NCI-H2196 (cell line): ENCODE results near the gene P3H2.

Experiments
- DNase-seq: peaks from one replicate; lab custom pipeline; 2025; ENCODE audit not compliant: unreplicated experiment; lab: John Stamatoyannopoulos, UW

Gene P3H2

DNA sequence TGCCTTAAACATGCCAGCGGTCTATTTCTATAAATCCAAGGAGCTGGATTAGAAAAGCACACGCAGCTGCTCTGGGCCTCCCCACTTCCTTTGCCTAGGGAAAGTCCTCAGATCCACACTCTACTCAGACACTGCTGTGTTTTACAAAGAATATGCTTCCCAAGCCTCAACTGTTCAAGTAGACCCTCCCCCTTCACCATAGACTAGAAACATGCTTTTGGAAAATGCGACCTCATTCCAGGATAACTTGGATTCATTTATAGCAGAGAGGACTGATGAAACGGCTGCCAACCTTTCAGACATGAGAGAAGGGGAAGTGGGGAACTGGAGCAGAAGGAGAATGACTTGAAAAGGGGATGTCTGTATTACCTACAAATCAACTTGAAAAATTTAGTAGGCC, 64.0 kb downstream of the P3H2 start:
- DNase-seq = no peak

DNA sequence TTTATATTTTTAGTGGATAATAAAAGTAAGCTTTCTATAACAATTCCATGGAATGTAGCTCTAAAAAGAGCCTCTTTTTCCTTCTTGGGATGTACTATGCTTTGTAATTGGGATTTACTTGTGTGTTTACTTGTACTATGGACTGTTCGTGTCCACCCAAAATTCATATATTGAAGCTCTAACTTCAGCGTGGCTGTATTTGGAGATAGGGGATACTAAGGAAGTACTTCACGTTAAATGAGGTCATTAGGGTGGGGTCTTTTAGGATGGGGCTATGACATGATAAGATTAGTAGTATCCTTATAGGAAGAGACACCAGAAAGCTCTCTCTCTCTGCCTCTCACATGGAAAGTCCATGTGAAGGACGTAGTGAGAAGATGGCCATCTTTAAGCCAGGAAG, 64.9 kb downstream of the P3H2 start:
- DNase-seq = no peak

DNA sequence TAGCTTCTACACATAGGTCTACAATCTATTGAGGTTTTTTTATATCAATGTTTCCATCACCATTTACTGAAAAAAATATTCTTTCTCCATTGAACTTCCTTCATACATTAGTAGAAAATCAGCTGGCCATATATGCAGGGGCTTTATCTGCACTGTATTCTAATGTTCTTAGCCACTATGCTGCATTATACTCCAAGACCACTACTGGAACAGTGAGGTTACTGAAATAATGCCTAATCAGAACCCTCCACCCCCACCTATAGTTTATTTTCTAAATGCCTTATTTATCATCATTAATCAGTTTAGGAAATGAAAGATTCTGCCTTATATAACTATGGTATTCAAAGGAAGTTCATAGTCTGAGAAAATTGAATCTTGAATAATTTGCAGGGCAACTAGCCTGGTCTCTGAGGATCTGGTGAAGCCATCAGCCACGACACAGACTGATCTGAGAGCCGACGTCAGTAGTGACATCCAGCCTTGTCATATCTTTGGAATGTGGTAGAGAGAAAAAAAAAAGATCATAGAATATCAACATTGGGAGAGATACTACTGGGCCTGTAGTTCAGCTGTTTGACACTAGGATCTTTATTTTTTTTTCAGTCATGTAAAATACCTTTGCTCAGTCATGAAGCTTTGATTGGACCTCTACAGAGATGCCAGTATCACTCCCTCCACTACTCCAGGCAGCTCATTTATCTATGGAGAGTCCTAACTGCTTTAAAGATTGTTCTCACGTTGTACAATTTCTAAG, 66.6 kb downstream of the P3H2 start:
- DNase-seq = no peak

DNA sequence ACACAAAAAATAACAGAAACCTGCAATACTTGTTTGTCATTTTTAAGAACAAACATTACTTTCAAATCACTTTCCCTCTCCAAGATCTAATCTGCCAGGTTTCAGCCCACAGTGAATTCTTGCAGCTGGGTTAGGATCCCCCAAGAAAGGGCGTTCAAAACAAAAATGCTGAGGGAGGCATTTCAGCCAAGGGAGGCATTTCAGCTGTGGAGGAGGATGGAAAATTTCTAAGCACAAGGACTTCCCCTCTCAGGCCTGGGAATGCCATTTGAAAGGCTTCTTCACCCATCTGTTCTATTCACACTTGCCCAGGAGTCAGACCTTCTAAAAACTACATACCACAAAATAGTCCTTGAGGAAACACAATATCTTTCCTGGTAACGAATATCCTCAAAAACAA, 69.1 kb downstream of the P3H2 start:
- no peak for DNase-seq

DNA sequence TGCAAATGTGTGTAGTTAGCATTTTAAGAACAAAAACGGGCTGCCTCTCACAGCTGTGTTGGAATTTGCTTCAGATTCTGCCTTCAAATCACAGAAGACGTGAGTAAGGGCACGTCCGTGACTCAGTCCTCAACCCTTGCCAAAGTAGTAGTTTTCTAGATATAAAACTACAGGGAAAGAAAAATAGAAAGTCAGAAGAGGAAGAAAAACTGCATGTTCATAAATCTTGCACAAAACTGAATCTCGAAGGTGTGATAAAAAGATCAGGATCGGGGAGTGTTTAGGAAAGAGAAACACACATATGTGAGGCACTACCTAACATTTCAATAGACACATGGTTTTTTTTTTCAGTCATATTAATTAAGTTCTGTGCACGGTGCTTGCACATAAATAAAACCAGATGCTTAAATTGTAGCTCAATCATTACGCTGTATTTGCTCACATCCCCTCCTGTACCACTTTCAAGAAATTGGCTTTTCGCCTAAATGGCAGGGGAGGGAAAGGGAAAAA, 71.7 kb downstream of the P3H2 start:
- no peak for DNase-seq

DNA sequence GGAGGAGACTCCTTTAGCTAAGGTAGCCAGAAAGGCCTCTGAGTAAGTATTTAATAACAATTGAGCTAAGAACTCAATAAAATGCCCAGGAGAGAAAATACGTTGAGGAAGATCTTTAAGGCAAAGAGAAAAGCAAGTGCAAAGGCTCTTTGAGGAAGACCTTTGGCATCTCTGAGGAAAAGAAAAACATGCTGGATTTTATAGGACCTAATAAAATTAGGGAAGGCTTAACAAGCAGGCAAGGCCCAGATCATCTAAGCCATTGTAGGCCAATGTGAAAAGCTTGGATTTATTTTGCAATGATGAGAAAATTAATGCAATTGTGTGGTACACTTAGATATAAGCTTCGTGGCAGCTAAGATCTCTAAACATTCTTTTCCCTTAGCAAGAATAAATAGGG, 75.7 kb downstream of the P3H2 start:
- no peak for DNase-seq

DNA sequence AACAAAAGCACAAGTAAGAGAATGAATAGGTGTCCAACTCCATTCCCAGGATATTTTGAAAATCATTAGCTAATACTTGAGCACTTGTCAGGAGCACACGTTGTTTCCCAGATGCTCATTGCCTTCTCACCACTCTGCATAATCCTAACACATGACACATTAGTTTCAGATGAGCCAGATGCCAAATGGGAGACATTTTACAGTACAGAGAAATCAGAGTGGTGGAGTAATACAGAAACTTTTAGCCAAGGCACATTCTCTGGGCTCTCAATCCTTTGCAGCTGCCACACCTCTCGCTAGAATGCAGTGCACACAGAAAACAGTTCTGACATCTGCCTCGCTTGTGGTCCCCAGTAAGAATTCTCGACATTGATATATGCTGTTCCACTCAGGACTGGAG, 76.6 kb downstream of the P3H2 start:
- no peak for DNase-seq

DNA sequence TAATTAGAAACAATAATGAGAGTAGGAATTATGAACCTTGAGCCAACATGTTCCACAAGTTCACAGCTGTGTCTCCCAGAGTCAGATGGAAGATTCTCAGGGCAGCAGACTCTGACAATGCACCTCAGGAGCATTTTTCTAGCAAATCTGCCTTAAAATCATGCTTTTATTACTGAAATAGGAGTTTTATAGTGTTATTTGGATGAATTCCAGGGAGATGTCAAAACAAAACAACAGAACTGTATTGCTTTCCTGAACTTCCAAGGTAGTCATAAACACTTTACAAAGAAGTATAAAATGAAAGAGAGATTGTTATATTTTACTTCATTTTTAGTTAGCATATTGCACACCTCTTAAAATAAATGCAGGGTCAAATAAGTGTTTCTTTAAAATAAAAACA, 77.0 kb downstream of the P3H2 start:
- no peak for DNase-seq

DNA sequence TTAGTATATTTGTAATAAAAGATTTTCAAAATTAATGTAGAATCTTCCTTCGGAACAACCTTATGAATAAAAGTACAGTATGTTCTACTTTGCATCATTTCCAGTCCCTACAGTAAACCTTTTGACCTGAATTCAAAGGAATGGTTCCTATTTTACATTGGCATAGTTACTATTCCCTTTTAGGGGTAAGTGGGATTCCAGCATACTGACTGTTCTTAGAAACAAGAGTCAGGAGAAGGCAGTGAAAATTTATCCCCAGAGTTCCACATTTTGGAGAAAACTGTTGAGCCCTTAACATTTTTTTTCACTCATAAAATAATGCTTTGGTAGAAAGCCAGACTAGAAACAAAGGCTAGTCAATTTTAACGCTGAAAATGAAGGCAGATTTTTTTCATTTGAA, 78.1 kb downstream of the P3H2 start:
- DNase-seq = no peak

DNA sequence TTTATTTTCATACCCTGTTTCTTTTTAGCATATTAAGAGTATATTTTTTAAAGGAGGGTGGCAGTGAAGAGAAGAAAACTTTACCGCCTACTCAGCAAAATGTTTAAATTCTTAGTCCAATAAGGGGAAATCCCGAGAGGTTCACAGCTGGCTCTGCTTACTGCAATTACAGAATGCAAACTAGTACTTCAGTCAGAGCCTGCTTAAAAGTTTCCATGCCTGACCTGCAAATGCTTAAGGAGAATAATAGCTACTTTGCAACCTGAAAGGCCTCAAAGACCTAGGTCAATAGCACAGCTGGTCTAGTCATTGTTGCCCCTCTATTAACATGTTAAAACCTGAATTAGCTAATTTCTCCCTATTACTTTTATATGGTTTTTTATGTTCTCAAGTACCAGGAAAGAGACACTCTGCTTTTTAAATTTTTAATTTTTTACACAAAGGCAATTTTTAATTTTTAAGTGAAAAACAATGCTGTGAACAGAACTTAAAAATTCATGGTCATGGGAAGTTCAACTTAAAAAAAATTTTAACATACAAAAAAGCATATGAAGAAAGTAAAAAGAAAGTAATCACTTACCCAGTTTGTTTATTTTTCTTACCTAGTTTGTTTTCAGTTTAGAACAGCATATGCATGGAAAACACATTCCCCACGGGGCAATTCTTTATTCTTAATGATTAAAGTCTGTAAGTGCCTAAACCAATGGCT, 79.2 kb downstream of the P3H2 start:
- no peak for DNase-seq

DNA sequence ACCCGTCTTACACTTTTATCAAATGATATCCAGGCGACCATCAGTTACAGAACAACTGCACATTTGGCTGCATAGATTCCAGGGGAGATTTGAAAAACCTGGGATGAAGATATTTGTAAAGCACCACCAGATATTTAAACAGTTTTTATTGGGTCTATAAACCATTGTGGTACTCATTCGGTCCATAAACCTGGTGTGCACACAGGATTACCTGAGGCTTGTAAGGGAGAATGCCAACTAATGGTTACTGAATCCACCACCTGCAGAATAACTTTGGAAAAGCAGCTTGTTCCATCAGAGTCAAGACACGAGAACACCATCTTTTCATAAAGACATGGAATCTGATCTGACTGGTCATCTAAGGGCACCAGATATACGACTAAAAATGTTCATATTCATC, 80.6 kb downstream of the P3H2 start:
- no peak for DNase-seq

DNA sequence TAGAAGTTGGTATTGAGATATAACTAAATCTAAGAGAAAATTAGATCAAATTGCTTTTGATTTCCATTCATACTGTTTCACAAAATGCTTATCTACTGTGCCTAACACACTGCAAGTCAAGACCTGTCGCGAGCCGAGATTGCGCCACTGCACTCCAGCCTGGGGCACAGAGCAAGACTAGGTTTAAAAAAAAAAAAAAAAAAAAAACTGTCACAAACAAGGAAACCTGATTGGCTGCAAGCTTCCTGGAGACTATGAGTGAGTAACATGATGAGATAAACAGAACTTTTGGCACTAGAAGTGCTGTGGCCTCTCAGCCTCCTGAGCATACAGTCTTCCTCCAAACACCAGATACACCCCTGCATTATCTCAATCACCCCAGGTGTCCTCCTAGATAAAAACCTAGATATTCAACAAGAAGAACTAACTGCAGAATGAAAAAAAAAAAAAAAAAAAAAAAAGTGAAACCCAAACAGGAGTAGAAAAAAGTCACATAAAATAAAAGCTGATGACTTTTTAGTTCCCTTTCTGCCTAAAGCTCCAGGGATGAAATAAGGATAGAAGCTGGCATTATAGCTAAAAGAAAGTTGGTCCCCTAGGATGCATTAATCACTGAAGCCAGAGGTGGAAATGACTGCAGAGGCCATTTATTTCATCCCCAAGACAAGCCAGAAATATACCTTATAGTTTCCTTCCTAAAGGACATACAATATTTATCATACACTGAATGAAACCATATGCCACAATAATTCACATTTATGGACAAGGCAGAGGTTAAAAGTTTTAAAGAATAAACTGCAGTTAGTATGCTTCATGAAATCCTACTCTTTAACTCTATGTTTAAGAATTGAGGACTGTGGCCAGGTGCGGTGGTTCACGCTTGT, 82.4 kb downstream of the P3H2 start:
- no peak for DNase-seq

DNA sequence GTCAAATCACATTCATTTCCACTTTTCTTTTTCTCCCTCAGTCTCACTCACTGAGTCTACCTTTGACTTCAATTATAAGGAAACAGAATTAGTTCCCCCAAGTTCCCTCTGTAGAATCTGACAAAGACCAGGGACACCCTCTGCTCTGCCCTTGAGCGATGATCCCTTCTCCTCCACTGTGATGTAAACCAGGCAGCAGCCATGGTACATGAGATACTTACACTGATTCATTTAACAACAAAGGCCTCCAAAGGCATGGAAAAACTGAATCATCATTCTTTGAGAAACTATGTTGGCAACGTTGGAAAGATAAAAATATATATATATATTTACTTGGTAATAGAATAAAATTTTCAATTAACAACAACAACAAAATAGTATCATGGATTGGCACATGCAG, 84.1 kb downstream of the P3H2 start:
- DNase-seq = no peak

DNA sequence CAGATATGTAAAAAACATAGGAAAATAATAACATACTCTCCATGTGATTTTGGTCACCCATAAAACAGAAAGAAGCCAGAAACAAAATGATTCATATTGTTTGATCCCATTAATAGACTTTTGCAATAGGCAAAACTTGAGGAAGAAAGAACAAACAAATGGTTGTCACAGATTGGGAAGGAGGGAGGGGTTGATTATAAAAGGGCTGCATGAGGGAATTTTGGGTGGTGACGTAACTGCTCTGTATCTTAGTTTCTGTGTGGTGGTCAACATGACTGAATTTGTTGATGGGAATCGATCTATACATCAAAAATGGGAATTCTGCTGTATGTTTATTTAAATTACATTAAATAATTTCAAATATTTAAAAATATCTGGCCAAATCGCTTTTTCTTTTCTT, 86.3 kb downstream of the P3H2 start:
- no peak for DNase-seq

DNA sequence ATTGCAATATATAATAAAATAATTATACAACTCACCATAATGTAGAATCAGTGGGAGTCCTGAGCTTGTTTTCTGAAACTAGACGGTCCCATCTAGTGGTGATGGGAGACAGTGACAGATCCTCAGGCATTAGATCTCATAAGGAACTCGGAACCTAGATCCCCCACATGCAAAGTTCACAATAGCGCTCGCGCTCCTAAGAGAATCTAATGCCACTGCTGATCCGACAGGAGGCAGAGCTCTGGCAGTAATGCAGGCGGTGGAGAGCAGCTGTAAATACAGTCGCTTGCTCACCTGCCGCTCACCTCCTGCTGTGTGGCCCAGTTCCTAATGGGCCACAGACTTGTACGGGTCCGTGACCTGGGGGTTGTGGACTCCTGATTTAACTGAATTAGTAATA, 87.8 kb downstream of the P3H2 start:
- no peak for DNase-seq

DNA sequence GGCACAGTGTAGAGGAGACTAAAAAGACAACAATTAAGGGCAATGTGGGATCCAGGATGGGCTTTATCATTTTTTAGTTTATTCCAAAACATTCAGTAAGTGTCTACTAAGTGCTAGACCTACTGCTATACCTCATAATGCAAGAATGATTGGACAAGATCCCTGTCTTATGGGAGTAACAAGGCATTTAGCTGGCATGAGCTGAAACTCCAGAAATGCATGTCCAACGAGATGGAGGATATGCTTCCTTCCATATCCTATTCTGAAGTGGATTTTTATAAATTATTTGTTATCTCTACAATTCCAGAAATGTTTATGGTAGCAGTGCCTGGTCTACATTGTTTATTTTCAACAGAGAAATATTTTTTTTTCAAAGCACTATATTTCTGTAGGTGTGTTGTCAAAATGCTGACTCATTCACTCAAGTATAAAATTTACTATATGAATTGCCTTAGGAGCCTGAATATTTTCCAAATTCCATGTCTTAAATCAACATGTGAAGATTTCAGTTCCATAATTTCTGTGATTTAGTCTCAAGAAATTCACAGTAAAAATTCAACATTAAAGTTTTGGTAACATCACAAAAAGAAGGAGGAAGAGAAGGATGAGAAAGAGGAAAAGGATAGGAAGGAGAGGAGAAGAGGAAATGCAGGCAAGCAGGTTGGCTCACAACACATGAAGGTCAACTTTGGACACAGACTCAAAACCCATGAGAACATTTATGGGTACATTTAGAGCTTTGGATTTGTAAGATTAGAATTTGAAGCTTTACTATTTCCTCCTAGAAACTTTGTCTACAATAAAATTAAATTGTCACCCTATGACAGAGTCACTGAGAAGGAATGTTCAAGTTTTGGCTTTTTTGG, 88.6 kb downstream of the P3H2 start:
- no peak for DNase-seq

DNA sequence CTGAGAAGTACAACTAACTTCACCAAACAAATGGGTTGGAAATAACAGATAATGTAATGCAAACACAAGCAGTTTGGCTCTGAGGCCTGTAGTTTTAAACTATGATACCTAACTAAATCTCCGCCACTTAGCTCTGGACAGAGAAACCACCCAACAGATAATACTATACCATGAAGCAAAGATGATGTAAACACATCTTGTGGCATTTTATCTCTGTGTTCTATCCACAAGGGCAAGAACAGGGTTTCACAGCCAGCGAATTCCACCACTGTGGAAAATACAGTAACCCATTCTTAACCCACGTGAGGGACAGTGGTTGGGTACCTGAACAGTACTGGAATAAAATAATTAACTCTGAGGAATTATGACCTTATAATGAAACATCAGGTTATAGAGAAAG, 93.6 kb downstream of the P3H2 start:
- DNase-seq = no peak

DNA sequence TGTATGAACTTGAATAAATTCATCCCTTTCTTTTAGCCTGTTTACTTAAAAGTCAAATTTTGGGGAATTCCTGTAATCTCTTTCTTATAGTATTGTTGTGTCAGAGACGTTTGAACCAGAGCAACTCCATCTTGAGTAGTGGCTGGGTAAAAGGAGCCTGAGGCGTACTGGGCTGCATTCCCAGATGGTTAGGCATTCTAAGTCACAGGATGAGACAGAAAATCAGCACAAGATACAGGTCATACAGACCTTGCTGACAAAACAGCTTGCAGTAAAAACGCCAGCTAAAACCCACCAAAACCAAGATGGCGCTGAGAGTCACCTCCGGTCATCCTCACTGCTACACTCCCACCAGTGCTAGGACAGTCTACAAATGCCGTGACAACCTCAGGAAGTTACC, 94.5 kb downstream of the P3H2 start:
- no peak for DNase-seq

DNA sequence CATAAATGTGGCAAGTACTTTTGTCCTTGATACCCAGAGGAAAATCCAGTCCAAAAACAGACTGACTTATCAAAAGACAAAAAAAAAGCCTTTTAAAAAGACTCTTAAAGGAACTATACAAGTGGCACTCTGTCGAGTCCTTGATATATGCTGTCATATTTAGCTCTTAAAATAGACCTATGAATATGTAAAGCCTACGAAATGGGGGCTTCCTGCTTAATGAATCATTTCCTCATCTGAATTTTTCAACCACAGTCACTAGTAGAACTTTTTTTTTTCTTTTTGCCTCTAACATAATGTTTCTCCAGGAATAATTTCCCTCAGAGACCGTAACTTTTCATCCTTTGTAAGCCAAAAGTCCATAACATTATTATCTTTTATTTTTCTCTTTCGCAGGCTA, 95.8 kb downstream of the P3H2 start:
- no peak for DNase-seq

DNA sequence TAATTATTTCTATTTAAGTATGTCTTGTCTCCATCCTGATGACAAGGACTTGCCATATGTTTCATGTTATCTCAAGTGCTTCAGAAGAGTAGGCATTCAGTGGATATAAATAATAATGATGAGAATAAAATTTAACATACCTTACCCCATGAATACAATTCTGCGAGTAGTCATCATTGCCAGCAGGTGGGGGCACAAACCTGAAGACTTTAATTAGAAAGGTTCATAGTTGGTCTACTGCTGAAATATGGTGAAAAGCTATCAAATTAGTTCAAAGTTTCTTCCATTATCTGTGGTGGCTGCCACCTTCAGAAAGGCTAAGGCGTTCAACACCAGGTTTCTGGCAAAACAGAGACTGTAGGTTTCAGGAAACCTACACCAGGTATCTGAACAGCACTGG, 100.9 kb downstream of the P3H2 start:
- no peak for DNase-seq

DNA sequence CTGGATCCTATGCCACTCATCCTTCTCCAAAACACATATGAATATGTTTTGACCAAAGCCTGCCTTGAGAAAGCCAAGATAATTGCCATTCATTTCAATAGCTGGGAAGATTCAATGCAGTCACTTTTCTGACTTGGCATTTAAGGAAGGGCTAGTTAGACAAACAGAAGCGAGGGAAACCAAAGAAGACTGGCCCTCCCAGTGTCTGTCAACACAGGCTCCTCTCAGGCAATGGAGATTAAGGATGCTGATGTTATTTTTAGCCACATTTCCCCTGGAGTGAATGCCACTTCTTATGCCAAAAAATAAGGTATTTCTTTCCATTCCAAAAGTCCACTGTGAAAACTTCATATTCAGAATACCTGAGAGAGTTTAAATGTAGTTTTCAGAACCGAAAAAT, 101.7 kb downstream of the P3H2 start:
- DNase-seq = no peak
